Measurements from ENCODE around the gene KDM4F. TPM values are rescaled to one million over a fixed set of nuclear protein-coding genes. Genes with fewer than 3 reads are reported as not detected.

The KDM4F gene
- total and polyA plus RNA-seq, 11 donors = not detected

- Histone ChIP-seq H3K4me3 (no peak overlapping the region), H3K9me3 (no peaks in the 10 kb centered on the region), H3K27ac (peak overlapping the region in 3 of 12 donors; percentile 21 to 42 (median 39)), H3K27me3 (no peaks in the 10 kb centered on the region), H3K4me1 (peaks cover 0 to 31% (median 6%) of the 10 kb centered on the region in 12 donors), H3K36me3 (no peaks in the 10 kb centered on the region)
- 63 to 73% (median 67%) methylated on average over 5 of the region's 5 CpGs for WGBS, 4 donors
- DNase-seq (no peak), ATAC-seq (no peak)
- intact Hi-C loops (cut with DNase I) = loop anchor here in 1 of 10 donors (10.0 kb wide), 1 partner anchor 684 kb away; no protein-coding TSS in a partner anchor
- no peak for TF ChIP-seq CTCF (IDR thresholded peaks at IDR 0.05)
- TF ChIP-seq POLR2A (IDR thresholded peaks at IDR 0.05) = no peak
Observed at GRCh38 chr11:95081010-95081409, 31.8 kb downstream of the KDM4F start.

GRCh38 chr11:95081412-95081811 lies 32.2 kb downstream of the KDM4F start:
- peak overlapping the region in 9 of 12 donors; percentile 3 to 74 (median 52) for H3K27ac ChIP-seq
- intact Hi-C loops (cut with DNase I) = loop anchor here in 1 of 10 donors (10.0 kb wide), 1 partner anchor 683 kb away; no protein-coding TSS in a partner anchor
- no peaks in the 10 kb centered on the region for H3K27me3 ChIP-seq
- WGBS, 4 donors = 29 to 44% (median 34%) methylated on average over 4 of the region's 4 CpGs
- H3K36me3 ChIP-seq = no peaks in the 10 kb centered on the region
- no peak for TF ChIP-seq CTCF (IDR thresholded peaks at IDR 0.05)
- TF ChIP-seq POLR2A (IDR thresholded peaks at IDR 0.05) = no peak
- ATAC-seq (peak; percentile 69 to 81 (median 76)), DNase-seq (peak in 4 of 5 donors; percentile 25 to 56 (median 32))
- no peaks in the 10 kb centered on the region for H3K9me3 ChIP-seq
- H3K4me3 ChIP-seq = no peak overlapping the region
- H3K4me1 ChIP-seq = peaks cover 0 to 30% (median 3%) of the 10 kb centered on the region in 12 donors

GRCh38 chr11:95082576-95083001 lies 33.4 kb downstream of the KDM4F start:
- no peak for DNase-seq
- no peaks in the 10 kb centered on the region for H3K9me3 ChIP-seq
- H3K27me3 ChIP-seq = no peaks in the 10 kb centered on the region
- no peak for ATAC-seq
- H3K27ac ChIP-seq = peak overlapping the region in 3 of 12 donors; percentile 59 to 74 (median 71)
- no peak overlapping the region for H3K4me3 ChIP-seq
- no peak for TF ChIP-seq CTCF (IDR thresholded peaks at IDR 0.05)
- TF ChIP-seq POLR2A (IDR thresholded peaks at IDR 0.05) = no peak
- WGBS, 4 donors = 79 to 97% (median 92%) methylated on average over 2 of the region's 2 CpGs
- intact Hi-C loops (cut with DNase I) = loop anchor here in 1 of 10 donors (10.0 kb wide), 1 partner anchor 682 kb away; no protein-coding TSS in a partner anchor
- peaks cover 0 to 20% (median 3%) of the 10 kb centered on the region in 12 donors for H3K4me1 ChIP-seq
- no peaks in the 10 kb centered on the region for H3K36me3 ChIP-seq

GRCh38 chr11:95084509-95084908 lies 35.3 kb downstream of the KDM4F start:
- no peak for TF ChIP-seq CTCF (IDR thresholded peaks at IDR 0.05)
- TF ChIP-seq POLR2A (IDR thresholded peaks at IDR 0.05) = no peak
- no peaks in the 10 kb centered on the region for H3K27me3 ChIP-seq
- no peak for DNase-seq
- ATAC-seq = no peak
- no peaks in the 10 kb centered on the region for H3K36me3 ChIP-seq
- peaks cover 0 to 20% (median 8%) of the 10 kb centered on the region in 12 donors for H3K4me1 ChIP-seq
- H3K4me3 ChIP-seq = no peak overlapping the region
- no peaks in the 10 kb centered on the region for H3K9me3 ChIP-seq
- intact Hi-C loops (cut with DNase I) = loop anchor here in 1 of 10 donors (10.0 kb wide), 1 partner anchor 680 kb away; no protein-coding TSS in a partner anchor
- no peak overlapping the region for H3K27ac ChIP-seq
